ENCODE data around the gene IPO4. TPM values are rescaled to one million over a fixed set of nuclear protein-coding genes. Genes with fewer than 3 reads are reported as not detected.

IPO4 gene
- total RNA-seq, 2 donors from 2014 or later = 42.6 to 44.5 TPM

DNA sequence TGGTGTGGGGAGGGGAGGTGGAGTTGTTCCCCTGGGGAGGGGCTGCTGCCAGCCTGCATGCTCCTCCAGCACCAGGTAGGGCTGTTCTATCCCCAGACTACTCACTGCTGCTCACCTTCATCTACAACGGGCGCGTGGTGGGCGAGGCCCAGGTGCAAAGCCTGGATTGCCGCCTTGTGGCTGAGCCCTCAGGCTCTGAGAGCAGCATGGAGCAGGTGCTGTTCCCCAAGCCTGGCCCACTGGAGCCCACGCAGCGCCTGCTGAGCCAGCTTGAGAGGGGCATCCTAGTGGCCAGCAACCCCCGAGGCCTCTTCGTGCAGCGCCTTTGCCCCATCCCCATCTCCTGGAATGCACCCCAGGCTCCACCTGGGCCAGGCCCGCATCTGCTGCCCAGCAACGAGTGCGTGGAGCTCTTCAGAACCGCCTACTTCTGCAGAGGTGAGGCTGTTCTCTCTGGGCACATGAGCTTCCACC is 24.1 kb downstream of the IPO4 start:
- WGBS = 62% methylated on average over 14 of the region's 14 CpGs
- Histone ChIP-seq H3K27ac (no peak overlapping the region), H3K4me3 (no peak overlapping the region), H3K36me3 (peaks cover 12 to 25% of the 10 kb centered on the region in 2 donors), H3K9me3 (no peaks in the 10 kb centered on the region), H3K27me3 (replicated peaks; ENCODE audit: insufficient read depth) (no peaks in the 10 kb centered on the region), H3K4me1 (replicated peaks) (peaks cover 11% of the 10 kb centered on the region)
- intact Hi-C loops (cut with DNase I) = loop anchor here (5.0 kb wide), 1 partner anchor 152 kb away; no protein-coding TSS in a partner anchor
- no peak for DNase-seq (ENCODE audit: low spot score)
- TF ChIP-seq, protein P1, sequence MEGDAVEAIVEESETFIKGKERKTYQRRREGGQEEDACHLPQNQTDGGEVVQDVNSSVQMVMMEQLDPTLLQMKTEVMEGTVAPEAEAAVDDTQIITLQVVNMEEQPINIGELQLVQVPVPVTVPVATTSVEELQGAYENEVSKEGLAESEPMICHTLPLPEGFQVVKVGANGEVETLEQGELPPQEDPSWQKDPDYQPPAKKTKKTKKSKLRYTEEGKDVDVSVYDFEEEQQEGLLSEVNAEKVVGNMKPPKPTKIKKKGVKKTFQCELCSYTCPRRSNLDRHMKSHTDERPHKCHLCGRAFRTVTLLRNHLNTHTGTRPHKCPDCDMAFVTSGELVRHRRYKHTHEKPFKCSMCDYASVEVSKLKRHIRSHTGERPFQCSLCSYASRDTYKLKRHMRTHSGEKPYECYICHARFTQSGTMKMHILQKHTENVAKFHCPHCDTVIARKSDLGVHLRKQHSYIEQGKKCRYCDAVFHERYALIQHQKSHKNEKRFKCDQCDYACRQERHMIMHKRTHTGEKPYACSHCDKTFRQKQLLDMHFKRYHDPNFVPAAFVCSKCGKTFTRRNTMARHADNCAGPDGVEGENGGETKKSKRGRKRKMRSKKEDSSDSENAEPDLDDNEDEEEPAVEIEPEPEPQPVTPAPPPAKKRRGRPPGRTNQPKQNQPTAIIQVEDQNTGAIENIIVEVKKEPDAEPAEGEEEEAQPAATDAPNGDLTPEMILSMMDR (IDR thresholded peaks at IDR 0.05) = no peak
- TF ChIP-seq POLR2A (IDR thresholded peaks at IDR 0.05) = no peak
- TF ChIP-seq POLR2AphosphoS5 (IDR thresholded peaks at IDR 0.05) = no peak

DNA sequence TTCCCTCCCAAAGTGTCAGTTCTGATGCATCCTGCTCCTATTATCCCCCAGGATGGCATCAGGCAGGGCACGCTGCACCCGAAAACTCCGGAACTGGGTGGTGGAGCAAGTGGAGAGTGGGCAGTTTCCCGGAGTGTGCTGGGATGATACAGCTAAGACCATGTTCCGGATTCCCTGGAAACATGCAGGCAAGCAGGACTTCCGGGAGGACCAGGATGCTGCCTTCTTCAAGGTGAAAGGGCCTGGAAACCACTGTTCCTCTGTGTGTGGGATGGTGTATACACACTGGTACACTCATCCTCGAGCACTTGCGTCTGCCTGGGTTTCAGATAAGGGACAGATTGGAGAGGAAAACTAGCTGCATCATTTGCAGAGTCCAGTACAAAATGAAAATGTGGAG is 26.5 kb downstream of the IPO4 start:
- Histone ChIP-seq H3K27me3 (replicated peaks; ENCODE audit: insufficient read depth) (no peaks in the 10 kb centered on the region), H3K4me1 (replicated peaks) (peaks cover 11% of the 10 kb centered on the region), H3K9me3 (no peaks in the 10 kb centered on the region), H3K4me3 (peak overlapping the region; percentile 42 to 52), H3K36me3 (peaks cover 15 to 23% of the 10 kb centered on the region in 2 donors), H3K27ac (peak overlapping the region; percentile 92 to 96)
- TF ChIP-seq POLR2AphosphoS5 (IDR thresholded peaks at IDR 0.05) = no peak
- TF ChIP-seq, protein P1 (IDR thresholded peaks at IDR 0.05) = no peak
- no peak for TF ChIP-seq POLR2A (IDR thresholded peaks at IDR 0.05)
- DNase-seq (ENCODE audit: low spot score) = no peak
- 42% methylated on average over 8 of the region's 8 CpGs for WGBS
- intact Hi-C loops (cut with DNase I) = loop anchor here (5.0 kb wide), 1 partner anchor 150 kb away; no protein-coding TSS in a partner anchor

DNA sequence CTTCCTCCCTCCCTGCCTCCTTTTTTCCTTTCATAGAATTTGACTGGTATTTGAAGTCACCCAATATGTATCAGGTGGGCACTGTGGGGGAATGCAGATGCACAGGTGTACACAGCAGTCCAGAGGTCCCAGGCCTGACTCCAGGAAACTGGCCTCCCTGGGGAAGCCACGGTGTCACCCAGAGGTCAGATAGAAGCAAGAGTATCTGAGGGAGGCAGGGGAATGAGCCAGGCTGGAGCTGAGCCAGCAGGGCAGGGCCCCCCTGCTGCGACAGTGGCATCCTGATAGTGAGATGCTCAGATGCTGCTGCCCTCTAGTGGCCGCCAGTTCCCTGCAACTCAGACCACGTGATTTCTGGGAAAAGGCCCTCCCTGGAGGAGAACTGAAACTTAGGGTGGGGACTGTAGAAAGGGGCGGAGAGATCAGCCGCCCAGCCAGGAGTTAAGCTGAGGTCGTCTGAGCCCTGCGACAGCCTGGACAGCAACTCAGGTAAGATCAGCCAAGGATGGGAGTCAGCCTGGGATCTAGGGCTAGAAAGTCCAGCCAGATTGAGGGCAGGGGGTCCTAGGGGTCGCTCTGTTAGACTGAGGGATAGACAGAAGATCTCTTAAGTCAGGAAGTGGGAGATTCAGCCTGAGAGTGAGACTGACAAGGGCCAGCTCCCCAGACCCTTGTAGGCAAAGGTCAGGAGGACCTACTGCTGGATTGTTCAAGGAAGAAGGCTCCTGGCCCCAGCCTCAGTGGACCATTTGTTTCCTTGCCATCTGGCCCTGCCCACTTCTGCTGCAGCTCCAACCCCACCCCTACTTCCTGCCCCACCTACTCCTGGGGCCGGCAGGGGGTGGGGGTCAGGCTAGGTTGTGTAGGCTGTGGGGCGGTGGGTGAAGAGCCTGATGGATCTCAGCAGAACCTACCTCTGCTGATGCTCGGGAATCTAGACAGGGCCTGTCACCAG is 27.5 kb downstream of the IPO4 start, which contains the start of gene IRF9:
TSS of gene IRF9 (plus strand) at position 416 of the 955 bp plus-strand sequence. CDS start 880 bp downstream, outside the sequence.
- intact Hi-C loops (cut with DNase I) = loop anchor here (5.0 kb wide), 1 partner anchor 149 kb away; no protein-coding TSS in a partner anchor
- TF ChIP-seq, protein P1 (IDR thresholded peaks at IDR 0.05) = peak; percentile 95 to 99 (median 98)
- peak; percentile 68 for TF ChIP-seq POLR2A (IDR thresholded peaks at IDR 0.05)
- peak; percentile 99 for TF ChIP-seq POLR2AphosphoS5 (IDR thresholded peaks at IDR 0.05)
- H3K36me3 ChIP-seq = peaks cover 15 to 19% of the 10 kb centered on the region in 2 donors
- peaks cover 11% of the 10 kb centered on the region for H3K4me1 ChIP-seq (replicated peaks)
- WGBS = 0% methylated on average over 12 of the region's 12 CpGs
- DNase-seq (ENCODE audit: low spot score) = peak; percentile 95
- peak within 1 kb of the TSS; percentile 42 to 52 for H3K4me3 ChIP-seq
- H3K9me3 ChIP-seq = no peaks in the 10 kb centered on the region
- no peaks in the 10 kb centered on the region for H3K27me3 ChIP-seq (replicated peaks; ENCODE audit: insufficient read depth)
- peak within 1 kb of the TSS; percentile 92 to 96 for H3K27ac ChIP-seq

DNA sequence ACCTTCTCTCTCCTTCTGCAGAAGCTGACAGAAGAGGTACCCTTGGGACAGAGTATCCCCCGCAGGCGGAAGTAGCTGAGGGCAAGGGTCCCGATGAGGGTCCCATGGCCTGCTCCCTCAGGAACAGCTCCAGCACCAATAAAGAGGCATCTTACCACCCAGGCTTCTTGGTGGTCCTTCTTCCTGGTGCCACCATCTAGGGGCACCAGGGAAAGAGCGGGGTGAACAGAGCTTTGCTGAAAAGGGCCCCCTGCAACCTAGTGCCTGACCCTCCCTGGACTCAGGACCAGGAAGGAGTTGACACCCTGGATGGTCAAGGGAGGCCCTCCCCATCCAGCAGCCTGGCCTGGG is 28.1 kb downstream of the IPO4 start:
- no peak for DNase-seq (ENCODE audit: low spot score)
- Histone ChIP-seq H3K36me3 (peaks cover 11 to 22% of the 10 kb centered on the region in 2 donors), H3K27ac (peak overlapping the region; percentile 92 to 96), H3K27me3 (replicated peaks; ENCODE audit: insufficient read depth) (no peaks in the 10 kb centered on the region), H3K9me3 (no peaks in the 10 kb centered on the region), H3K4me3 (no peak overlapping the region), H3K4me1 (replicated peaks) (peaks cover 11% of the 10 kb centered on the region)
- intact Hi-C loops (cut with DNase I) = loop anchor here (5.0 kb wide), 1 partner anchor 148 kb away; no protein-coding TSS in a partner anchor
- TF ChIP-seq, protein P1 (IDR thresholded peaks at IDR 0.05) = no peak
- TF ChIP-seq POLR2AphosphoS5 (IDR thresholded peaks at IDR 0.05) (no peak), POLR2A (IDR thresholded peaks at IDR 0.05) (no peak)
- WGBS = 84% methylated on average over 4 of the region's 4 CpGs
